Stomach (tissue), 4 donors: ENCODE results near the gene SIK2.

Experiments
- POLR2AphosphoS5 ChIP-seq, 3 donors: sonication (generic); formaldehyde crosslinking; IDR thresholded peaks; one replicate each; pipeline ENCODE4 v1.6.1; 2016; ENCODE audit warnings: antibody characterized with exemption in 3 of 3
- TF ChIP-seq, protein P1 (sequence below), 7 experiments: fragments of 450-650 bp in 4 of 7; fragments of 200-600 bp in 3 of 7; sonication (generic) in 3 of 7; IDR thresholded peaks; one replicate each; pipeline ENCODE4 v1.5.1; 2016 to 2019; ENCODE audit warnings: antibody characterized with exemption in 7 of 7, control low read depth in 2 of 7, mild to moderate bottlenecking in 1 of 7

DNA sequence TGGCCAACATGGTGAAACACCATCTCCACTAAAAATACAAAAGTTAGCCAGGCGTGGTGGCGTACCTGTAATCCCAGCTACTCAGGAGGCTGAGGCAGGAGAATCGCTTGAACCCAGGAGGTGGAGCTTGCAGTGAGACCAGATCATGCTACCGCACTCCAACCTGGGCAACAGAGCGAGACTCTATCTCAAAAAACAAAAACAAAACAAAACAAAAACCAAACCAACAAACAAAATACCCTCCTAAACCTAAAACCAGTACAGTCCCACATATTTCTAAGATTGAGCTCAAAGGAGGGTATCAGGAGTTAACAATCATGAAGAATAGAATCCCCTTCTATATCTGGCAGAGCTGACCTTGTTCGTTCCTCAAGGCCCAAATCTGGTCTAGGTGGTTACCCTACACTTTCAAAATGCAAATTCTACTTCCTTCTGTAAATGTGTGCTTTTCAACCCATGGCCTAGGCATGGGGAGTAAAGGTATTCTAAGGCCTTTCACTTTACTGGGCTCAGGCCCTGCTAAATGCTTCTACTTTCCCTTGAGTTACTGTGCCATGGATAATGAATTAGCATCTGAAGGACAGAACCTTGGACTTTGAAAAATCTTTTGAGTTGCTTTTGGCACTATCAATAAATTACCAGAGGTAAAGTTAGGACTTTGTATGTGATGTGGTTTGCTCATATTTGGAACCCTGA is 174.3 kb downstream of the SIK2 start:
- TF ChIP-seq, protein P1, sequence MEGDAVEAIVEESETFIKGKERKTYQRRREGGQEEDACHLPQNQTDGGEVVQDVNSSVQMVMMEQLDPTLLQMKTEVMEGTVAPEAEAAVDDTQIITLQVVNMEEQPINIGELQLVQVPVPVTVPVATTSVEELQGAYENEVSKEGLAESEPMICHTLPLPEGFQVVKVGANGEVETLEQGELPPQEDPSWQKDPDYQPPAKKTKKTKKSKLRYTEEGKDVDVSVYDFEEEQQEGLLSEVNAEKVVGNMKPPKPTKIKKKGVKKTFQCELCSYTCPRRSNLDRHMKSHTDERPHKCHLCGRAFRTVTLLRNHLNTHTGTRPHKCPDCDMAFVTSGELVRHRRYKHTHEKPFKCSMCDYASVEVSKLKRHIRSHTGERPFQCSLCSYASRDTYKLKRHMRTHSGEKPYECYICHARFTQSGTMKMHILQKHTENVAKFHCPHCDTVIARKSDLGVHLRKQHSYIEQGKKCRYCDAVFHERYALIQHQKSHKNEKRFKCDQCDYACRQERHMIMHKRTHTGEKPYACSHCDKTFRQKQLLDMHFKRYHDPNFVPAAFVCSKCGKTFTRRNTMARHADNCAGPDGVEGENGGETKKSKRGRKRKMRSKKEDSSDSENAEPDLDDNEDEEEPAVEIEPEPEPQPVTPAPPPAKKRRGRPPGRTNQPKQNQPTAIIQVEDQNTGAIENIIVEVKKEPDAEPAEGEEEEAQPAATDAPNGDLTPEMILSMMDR (IDR thresholded peaks at IDR 0.05), result no peak
- TF ChIP-seq POLR2AphosphoS5 (IDR thresholded peaks at IDR 0.05), result no peak
